ENCODE data around the gene SMIM32. TPM values are rescaled to one million over a fixed set of nuclear protein-coding genes. Genes with fewer than 3 reads are reported as not detected.

The SMIM32 gene
- total and polyA plus RNA-seq, 2 experiments from 2014 or later: not detected

DNA sequence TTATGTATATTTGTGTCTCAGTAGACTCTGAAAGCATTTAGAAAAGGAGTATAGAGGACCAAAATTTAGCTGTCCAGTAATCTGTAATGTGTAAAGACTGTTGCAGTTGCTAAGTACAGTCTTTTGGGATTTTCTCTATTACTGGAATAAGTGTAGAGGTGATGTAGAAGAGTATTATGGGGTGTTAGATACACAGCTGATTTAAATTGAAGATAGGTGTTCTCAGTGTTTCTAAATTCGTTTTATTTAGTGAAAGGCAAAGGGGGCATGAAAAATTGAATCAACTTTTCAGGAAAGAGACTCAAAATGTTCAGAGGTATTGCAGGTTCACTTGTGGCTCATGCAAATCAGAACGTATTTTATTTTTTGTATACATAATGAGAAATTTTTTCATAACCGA, 46.8 kb downstream of the SMIM32 start:
- no peak overlapping the region for H3K4me3 ChIP-seq
- H3K4me1 ChIP-seq (ENCODE audit: insufficient read depth): peaks cover 20% of the 10 kb centered on the region
- H3F3A ChIP-seq (ENCODE audit: insufficient read depth): no peaks in the 10 kb centered on the region
- no peaks in the 10 kb centered on the region for H3K27me3 ChIP-seq (replicated peaks; ENCODE audit: insufficient read depth)
- H4K20me1 ChIP-seq (ENCODE audit: insufficient read depth): peaks cover 66% of the 10 kb centered on the region
- no peak overlapping the region for H3K27ac ChIP-seq
- H3K4me2 ChIP-seq (ENCODE audit: unreplicated experiment): no peak overlapping the region
- 88 to 91% methylated on average over 3 of the region's 3 CpGs for WGBS, 2 experiments (ENCODE audit: low coverage in 1 of 2, low lambda C conversion rate in 2 of 2, missing lambda C conversion rate in 2 of 2)
- no peak overlapping the region for H2AFZ ChIP-seq
- no peak for DNase-seq
- H3K9me2 ChIP-seq (ENCODE audit: insufficient read depth): no peaks in the 10 kb centered on the region
- H3K79me2 ChIP-seq (ENCODE audit: insufficient read depth): peaks cover 100% of the 10 kb centered on the region
- no peak for TF ChIP-seq EZH2phosphoT487 (IDR thresholded peaks at IDR 0.05; ENCODE audit: insufficient read depth, low read depth)
- TF ChIP-seq EZH2 (IDR thresholded peaks at IDR 0.05; ENCODE audit: insufficient read depth, poor library complexity, severe bottlenecking): no peak
- 0 out of 2 replicates have a peak, but pooled peaks cover 5% of the 10 kb centered on the region for H3K36me3 ChIP-seq (ENCODE audit: low read depth)
- no peaks in the 10 kb centered on the region for H3K9me3 ChIP-seq (ENCODE audit: low read depth)
- in situ Hi-C loops (cut with MboI): no loop called here
- H3K9ac ChIP-seq: no peak overlapping the region

DNA sequence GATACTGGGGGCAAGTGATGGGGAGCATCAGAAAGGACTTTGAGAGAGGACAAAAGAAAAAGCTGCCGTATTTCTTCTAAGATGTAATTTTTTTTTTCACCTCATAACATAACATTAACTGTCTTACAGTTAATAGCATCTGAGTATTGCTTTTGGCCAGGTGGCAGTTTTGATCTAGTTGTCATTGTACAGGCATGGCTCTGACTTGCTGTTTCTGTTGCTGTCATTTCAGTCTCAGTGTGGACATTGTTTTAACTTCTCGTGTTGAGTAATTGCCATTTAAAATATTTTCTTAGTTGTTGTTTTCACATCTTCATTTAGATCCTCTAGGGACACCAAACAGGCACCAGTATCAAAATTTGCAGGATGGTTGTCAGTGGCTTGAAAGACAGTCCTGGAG, 47.9 kb downstream of the SMIM32 start:
- Histone ChIP-seq H3F3A (ENCODE audit: insufficient read depth) (no peaks in the 10 kb centered on the region), H4K20me1 (ENCODE audit: insufficient read depth) (peaks cover 69% of the 10 kb centered on the region), H3K27me3 (replicated peaks; ENCODE audit: insufficient read depth) (no peaks in the 10 kb centered on the region), H3K27ac (no peak overlapping the region), H3K4me1 (ENCODE audit: insufficient read depth) (peaks cover 18% of the 10 kb centered on the region), H3K9me2 (ENCODE audit: insufficient read depth) (no peaks in the 10 kb centered on the region), H3K9me3 (ENCODE audit: low read depth) (no peaks in the 10 kb centered on the region), H2AFZ (no peak overlapping the region), H3K36me3 (ENCODE audit: low read depth) (0 out of 2 replicates have a peak, but pooled peaks cover 5% of the 10 kb centered on the region), H3K4me2 (ENCODE audit: unreplicated experiment) (no peak overlapping the region), H3K9ac (no peak overlapping the region), H3K79me2 (ENCODE audit: insufficient read depth) (peaks cover 100% of the 10 kb centered on the region), H3K4me3 (no peak overlapping the region)
- TF ChIP-seq EZH2 (IDR thresholded peaks at IDR 0.05; ENCODE audit: insufficient read depth, poor library complexity, severe bottlenecking) (no peak), EZH2phosphoT487 (IDR thresholded peaks at IDR 0.05; ENCODE audit: insufficient read depth, low read depth) (no peak)
- no peak for DNase-seq
- 51 to 61% methylated on average over 2 of the region's 2 CpGs for WGBS, 2 experiments (ENCODE audit: low coverage in 1 of 2, low lambda C conversion rate in 2 of 2, missing lambda C conversion rate in 2 of 2)
- in situ Hi-C loops (cut with MboI): no loop called here

DNA sequence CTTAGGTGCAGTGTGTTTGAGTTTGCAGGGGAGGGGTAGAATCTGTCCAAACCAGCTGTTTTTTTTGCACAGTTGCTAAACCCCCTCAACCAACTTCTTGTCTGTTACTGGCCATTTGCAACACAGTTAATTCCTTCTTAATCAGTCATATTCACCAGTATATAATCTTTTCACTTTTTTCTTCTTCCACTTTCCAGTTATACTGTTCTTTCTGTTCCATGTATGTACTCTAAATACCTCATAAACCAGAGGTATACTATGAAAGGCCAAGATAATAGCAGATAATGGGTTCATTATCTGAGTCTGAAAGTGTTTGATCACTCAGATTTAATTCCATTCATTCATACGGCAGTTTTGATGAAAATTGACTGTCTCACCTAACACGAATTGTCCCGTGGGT, 49.2 kb downstream of the SMIM32 start:
- H4K20me1 ChIP-seq (ENCODE audit: insufficient read depth): peaks cover 67% of the 10 kb centered on the region
- DNase-seq: no peak
- TF ChIP-seq EZH2 (IDR thresholded peaks at IDR 0.05; ENCODE audit: insufficient read depth, poor library complexity, severe bottlenecking) (no peak), EZH2phosphoT487 (IDR thresholded peaks at IDR 0.05; ENCODE audit: insufficient read depth, low read depth) (no peak)

DNA sequence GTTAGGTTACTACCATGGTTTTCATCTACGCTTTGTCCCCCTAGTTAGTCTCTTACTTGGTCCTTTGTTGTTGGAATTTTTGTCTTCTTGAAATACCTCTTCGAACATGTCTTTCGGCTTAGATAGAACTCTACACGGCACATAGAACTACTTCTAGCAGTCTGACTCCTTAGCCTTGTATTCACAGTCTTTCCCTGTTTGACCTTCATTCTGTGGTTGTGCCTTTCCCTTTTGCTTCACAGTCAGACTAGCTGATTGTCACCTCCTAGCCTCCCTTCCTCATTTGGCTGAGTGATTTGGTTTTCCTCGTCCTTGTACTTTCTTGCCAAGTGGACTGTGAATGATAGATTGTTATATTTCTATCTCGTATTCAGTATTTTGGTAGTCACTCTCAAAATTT, 49.6 kb downstream of the SMIM32 start:
- in situ Hi-C loops (cut with MboI): no loop called here
- peaks cover 67% of the 10 kb centered on the region for H4K20me1 ChIP-seq (ENCODE audit: insufficient read depth)
- H3K4me3 ChIP-seq: no peak overlapping the region
- no peak for DNase-seq
- peaks cover 22% of the 10 kb centered on the region for H3K4me1 ChIP-seq (ENCODE audit: insufficient read depth)
- H3K9ac ChIP-seq: no peak overlapping the region
- 75 to 77% methylated on average over 6 of the region's 6 CpGs for WGBS, 2 experiments (ENCODE audit: low coverage in 1 of 2, low lambda C conversion rate in 2 of 2, missing lambda C conversion rate in 2 of 2)
- peaks cover under 1% of the 10 kb centered on the region; the same call in 1 of the 2 replicates for H3F3A ChIP-seq (ENCODE audit: insufficient read depth)
- TF ChIP-seq EZH2phosphoT487 (IDR thresholded peaks at IDR 0.05; ENCODE audit: insufficient read depth, low read depth) (no peak), EZH2 (IDR thresholded peaks at IDR 0.05; ENCODE audit: insufficient read depth, poor library complexity, severe bottlenecking) (no peak)
- no peak overlapping the region for H3K27ac ChIP-seq
- H2AFZ ChIP-seq: no peak overlapping the region
- H3K9me3 ChIP-seq (ENCODE audit: low read depth): no peaks in the 10 kb centered on the region
- H3K36me3 ChIP-seq (ENCODE audit: low read depth): 0 out of 2 replicates have a peak, but pooled peaks cover 5% of the 10 kb centered on the region
- H3K9me2 ChIP-seq (ENCODE audit: insufficient read depth): no peaks in the 10 kb centered on the region
- H3K4me2 ChIP-seq (ENCODE audit: unreplicated experiment): no peak overlapping the region
- H3K27me3 ChIP-seq (replicated peaks; ENCODE audit: insufficient read depth): no peaks in the 10 kb centered on the region
- peaks cover 100% of the 10 kb centered on the region for H3K79me2 ChIP-seq (ENCODE audit: insufficient read depth)

More for the DNA sequence above, 49.2 kb downstream of the SMIM32 start:
- H3K27ac ChIP-seq: no peak overlapping the region
- no peaks in the 10 kb centered on the region for H3K9me3 ChIP-seq (ENCODE audit: low read depth)
- H2AFZ ChIP-seq: no peak overlapping the region
- H3K27me3 ChIP-seq (replicated peaks; ENCODE audit: insufficient read depth): no peaks in the 10 kb centered on the region
- 88 to 92% methylated on average over 3 of the region's 3 CpGs for WGBS, 2 experiments (ENCODE audit: low coverage in 1 of 2, low lambda C conversion rate in 2 of 2, missing lambda C conversion rate in 2 of 2)
- H3F3A ChIP-seq (ENCODE audit: insufficient read depth): no peaks in the 10 kb centered on the region
- H3K4me1 ChIP-seq (ENCODE audit: insufficient read depth): peaks cover 18% of the 10 kb centered on the region
- no peak overlapping the region for H3K4me2 ChIP-seq (ENCODE audit: unreplicated experiment)
- no peak overlapping the region for H3K9ac ChIP-seq
- 0 out of 2 replicates have a peak, but pooled peaks cover 5% of the 10 kb centered on the region for H3K36me3 ChIP-seq (ENCODE audit: low read depth)
- H3K4me3 ChIP-seq: no peak overlapping the region
- H3K9me2 ChIP-seq (ENCODE audit: insufficient read depth): no peaks in the 10 kb centered on the region
- in situ Hi-C loops (cut with MboI): no loop called here
- peaks cover 100% of the 10 kb centered on the region for H3K79me2 ChIP-seq (ENCODE audit: insufficient read depth)

DNA sequence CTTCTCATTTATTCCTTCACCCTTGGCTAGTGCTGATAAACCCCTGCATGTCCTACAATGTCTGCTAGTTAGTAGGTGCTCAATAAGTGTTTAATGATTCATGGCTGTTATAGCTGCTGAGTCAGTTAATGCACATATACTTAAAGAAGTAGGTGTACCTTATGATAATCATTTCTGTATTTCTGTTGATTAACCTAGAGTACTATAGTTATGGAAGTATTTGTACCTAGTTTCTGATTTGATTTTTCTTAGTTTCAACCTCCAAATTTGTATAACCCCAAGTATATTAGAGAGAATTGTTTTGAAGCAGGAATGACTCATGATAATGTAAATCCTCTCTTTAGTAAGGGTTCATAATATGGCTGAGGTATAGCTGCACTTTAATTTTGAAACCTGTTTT, 51.4 kb downstream of the SMIM32 start:
- H3K36me3 ChIP-seq (ENCODE audit: low read depth): no peaks in the 10 kb centered on the region
- H3K79me2 ChIP-seq (ENCODE audit: insufficient read depth): peaks cover 100% of the 10 kb centered on the region
- peaks cover 36% of the 10 kb centered on the region for H3K4me1 ChIP-seq (ENCODE audit: insufficient read depth)
- peaks cover 76% of the 10 kb centered on the region for H4K20me1 ChIP-seq (ENCODE audit: insufficient read depth)
- in situ Hi-C loops (cut with MboI): no loop called here
- TF ChIP-seq EZH2phosphoT487 (IDR thresholded peaks at IDR 0.05; ENCODE audit: insufficient read depth, low read depth) (no peak), EZH2 (IDR thresholded peaks at IDR 0.05; ENCODE audit: insufficient read depth, poor library complexity, severe bottlenecking) (no peak)
- no peak overlapping the region for H3K4me3 ChIP-seq
- peaks cover 15% of the 10 kb centered on the region for H3F3A ChIP-seq (ENCODE audit: insufficient read depth)
- H3K9me3 ChIP-seq (ENCODE audit: low read depth): no peaks in the 10 kb centered on the region
- no peak overlapping the region for H2AFZ ChIP-seq
- H3K4me2 ChIP-seq (ENCODE audit: unreplicated experiment): no peak overlapping the region
- no peaks in the 10 kb centered on the region for H3K9me2 ChIP-seq (ENCODE audit: insufficient read depth)
- no peak overlapping the region for H3K9ac ChIP-seq
- no peak for DNase-seq
- no peaks in the 10 kb centered on the region for H3K27me3 ChIP-seq (replicated peaks; ENCODE audit: insufficient read depth)
- no peak overlapping the region for H3K27ac ChIP-seq

Other genes starting within 250 kb of the SMIM32 start
- gene LECT2, start 238.2 kb downstream of the SMIM32 start, total RNA-seq (2014; rRNA removed; shearing (Covaris generic)): 0.32 TPM in 1 of 2 replicates, not detected in the other
- 0.41 and 0.51 TPM in 2 replicates for gene LECT2, start 238.2 kb downstream of the SMIM32 start, polyA plus RNA-seq (2016; fragmentation: Nextera tagmentation; extraction: Ambion mirVana)
- 7,109 and 7,351 TPM in 2 replicates for gene TGFBI, start 164.2 kb downstream of the SMIM32 start, total RNA-seq (2014; rRNA removed; shearing (Covaris generic))
- gene TGFBI, start 164.2 kb downstream of the SMIM32 start, polyA plus RNA-seq (2016; fragmentation: Nextera tagmentation; extraction: Ambion mirVana): 7,159 and 7,358 TPM in 2 replicates
- 50.5 and 53.1 TPM in 2 replicates for gene SMAD5, start 60.3 kb downstream of the SMIM32 start, total RNA-seq (2014; rRNA removed; shearing (Covaris generic))
- 44.0 and 50.0 TPM in 2 replicates for gene SMAD5, start 60.3 kb downstream of the SMIM32 start, polyA plus RNA-seq (2016; fragmentation: Nextera tagmentation; extraction: Ambion mirVana)
- gene TRPC7, start 172.4 kb upstream of the SMIM32 start, total RNA-seq (2014; rRNA removed; shearing (Covaris generic)): not detected in 2 replicates
- gene TRPC7, start 172.4 kb upstream of the SMIM32 start, polyA plus RNA-seq (2016; fragmentation: Nextera tagmentation; extraction: Ambion mirVana): not detected in 2 replicates